ENCODE measurements around the gene CUEDC1. TPM values are rescaled to one million over a fixed set of nuclear protein-coding genes. Genes with fewer than 3 reads are reported as not detected.

CUEDC1 gene
- total RNA-seq, 4 donors from 2014 or later = 35.7 to 60.3 (median 45.6) TPM

DNA sequence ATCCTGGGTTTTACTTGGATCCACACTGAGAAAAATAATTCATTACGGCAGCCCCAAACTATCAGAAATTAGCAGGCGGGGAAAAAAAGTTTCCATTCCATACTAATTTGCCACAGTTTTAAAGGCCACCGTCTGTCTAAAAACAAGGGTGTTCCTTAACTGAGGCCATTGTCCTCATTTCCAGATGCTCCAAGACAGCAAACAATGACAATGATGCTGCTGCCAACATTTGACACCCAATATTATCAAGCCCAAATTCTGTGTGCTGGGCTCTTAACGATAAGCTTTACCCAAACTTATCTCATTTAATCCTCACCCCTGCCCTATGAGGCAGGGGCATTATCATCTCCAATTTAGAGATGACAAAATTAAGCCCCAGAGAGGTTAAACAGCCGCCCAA is 26.3 kb downstream of the CUEDC1 start:
- Histone ChIP-seq H3K4me3 (no peak overlapping the region), H3K27ac (peak overlapping the region; percentile 27 to 100 (median 96)), H3K9me3 (no peaks in the 10 kb centered on the region), H3K4me1 (peaks cover 5 to 100% (median 66%) of the 10 kb centered on the region in 3 donors), H3K36me3 (no peaks in the 10 kb centered on the region), H3K27me3 (no peaks in the 10 kb centered on the region)
- no peak for ATAC-seq
- WGBS, 2 donors (ENCODE audit: low coverage in 1 of 2) = 39 to 46% methylated on average over 5 of the region's 5 CpGs
- no peak for TF ChIP-seq EP300 (IDR thresholded peaks at IDR 0.05)
- TF ChIP-seq, protein P1, sequence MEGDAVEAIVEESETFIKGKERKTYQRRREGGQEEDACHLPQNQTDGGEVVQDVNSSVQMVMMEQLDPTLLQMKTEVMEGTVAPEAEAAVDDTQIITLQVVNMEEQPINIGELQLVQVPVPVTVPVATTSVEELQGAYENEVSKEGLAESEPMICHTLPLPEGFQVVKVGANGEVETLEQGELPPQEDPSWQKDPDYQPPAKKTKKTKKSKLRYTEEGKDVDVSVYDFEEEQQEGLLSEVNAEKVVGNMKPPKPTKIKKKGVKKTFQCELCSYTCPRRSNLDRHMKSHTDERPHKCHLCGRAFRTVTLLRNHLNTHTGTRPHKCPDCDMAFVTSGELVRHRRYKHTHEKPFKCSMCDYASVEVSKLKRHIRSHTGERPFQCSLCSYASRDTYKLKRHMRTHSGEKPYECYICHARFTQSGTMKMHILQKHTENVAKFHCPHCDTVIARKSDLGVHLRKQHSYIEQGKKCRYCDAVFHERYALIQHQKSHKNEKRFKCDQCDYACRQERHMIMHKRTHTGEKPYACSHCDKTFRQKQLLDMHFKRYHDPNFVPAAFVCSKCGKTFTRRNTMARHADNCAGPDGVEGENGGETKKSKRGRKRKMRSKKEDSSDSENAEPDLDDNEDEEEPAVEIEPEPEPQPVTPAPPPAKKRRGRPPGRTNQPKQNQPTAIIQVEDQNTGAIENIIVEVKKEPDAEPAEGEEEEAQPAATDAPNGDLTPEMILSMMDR (IDR thresholded peaks at IDR 0.05) = no peak
- TF ChIP-seq POLR2A (IDR thresholded peaks at IDR 0.05) = no peak

- Histone ChIP-seq H3K27me3 (no peaks in the 10 kb centered on the region), H3K4me3 (no peak overlapping the region), H3K9me3 (no peaks in the 10 kb centered on the region), H3K36me3 (no peaks in the 10 kb centered on the region), H3K27ac (peak overlapping the region; percentile 93 to 100 (median 98)), H3K4me1 (peaks cover 6 to 100% (median 62%) of the 10 kb centered on the region in 3 donors)
- TF ChIP-seq, protein P1 (IDR thresholded peaks at IDR 0.05) = no peak
- ATAC-seq = peak; percentile 34
- 38 to 40% methylated on average over 1 to 3 of the region's 5 CpGs for WGBS, 2 donors (ENCODE audit: low coverage in 1 of 2)
These were observed 28.0 kb downstream of the CUEDC1 start for GRCh38 chr17:57927048-57927723.

- TF ChIP-seq, protein P1 (IDR thresholded peaks at IDR 0.05) = no peak
- TF ChIP-seq EP300 (IDR thresholded peaks at IDR 0.05) (no peak), POLR2AphosphoS5 (IDR thresholded peaks at IDR 0.05) (no peak), POLR2A (IDR thresholded peaks at IDR 0.05) (no peak)
- no peaks in the 10 kb centered on the region for H3K36me3 ChIP-seq
- no peaks in the 10 kb centered on the region for H3K27me3 ChIP-seq
- WGBS, 2 donors (ENCODE audit: low coverage in 1 of 2) = 33 to 59% methylated on average over 1 to 7 of the region's 7 CpGs
- no peak overlapping the region for H3K4me3 ChIP-seq
- H3K27ac ChIP-seq = peak overlapping the region; percentile 93 to 100 (median 98)
- no peaks in the 10 kb centered on the region for H3K9me3 ChIP-seq
- peaks cover 9 to 100% (median 62%) of the 10 kb centered on the region in 3 donors for H3K4me1 ChIP-seq
- ATAC-seq = no peak
These were observed 28.5 kb downstream of the CUEDC1 start for GRCh38 chr17:57926723-57927047.

DNA sequence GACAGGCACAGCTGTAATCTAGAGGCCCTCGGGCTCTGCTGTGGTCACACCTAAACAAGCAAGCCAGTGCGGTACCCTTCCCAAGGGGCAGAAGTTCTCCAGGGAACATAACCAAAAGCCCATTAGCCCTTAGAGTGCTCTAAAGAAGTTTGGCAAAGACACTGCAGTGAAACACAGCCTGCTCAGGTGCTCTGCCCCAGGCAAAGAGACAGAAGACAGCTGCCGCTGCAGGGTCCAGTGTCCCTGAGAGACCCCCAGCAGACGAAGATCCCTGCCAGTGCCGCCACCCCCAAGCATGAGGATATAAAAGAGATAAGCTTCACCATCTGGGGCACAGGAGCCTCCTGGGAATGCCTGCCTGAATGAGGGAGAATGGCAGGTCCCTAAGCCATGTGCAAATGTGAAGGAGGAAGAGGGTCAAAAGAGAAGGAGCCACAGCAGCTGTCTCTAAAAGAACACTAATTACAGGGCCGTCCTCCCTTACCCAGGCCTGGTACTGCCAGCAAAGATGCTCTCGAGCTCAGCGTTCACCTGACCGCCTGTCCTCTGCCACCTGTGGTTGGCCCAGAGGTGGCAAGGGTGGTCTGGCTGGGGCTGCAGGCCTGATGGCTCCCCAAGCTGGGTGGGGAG is 29.7 kb downstream of the CUEDC1 start:
- Histone ChIP-seq H3K27ac (peak overlapping the region; percentile 93 to 100 (median 98)), H3K27me3 (no peaks in the 10 kb centered on the region), H3K4me1 (peaks cover 9 to 100% (median 60%) of the 10 kb centered on the region in 3 donors), H3K36me3 (no peaks in the 10 kb centered on the region), H3K9me3 (no peaks in the 10 kb centered on the region), H3K4me3 (no peak overlapping the region)
- no peak for ATAC-seq
- 40% methylated on average over 1 of the region's 9 CpGs for WGBS, 2 donors (ENCODE audit: low coverage in 1 of 2)
- TF ChIP-seq, protein P1 (IDR thresholded peaks at IDR 0.05) = no peak
- no peak for TF ChIP-seq POLR2A (IDR thresholded peaks at IDR 0.05)
- TF ChIP-seq POLR2AphosphoS5 (IDR thresholded peaks at IDR 0.05) = no peak
- no peak for TF ChIP-seq EP300 (IDR thresholded peaks at IDR 0.05)

DNA sequence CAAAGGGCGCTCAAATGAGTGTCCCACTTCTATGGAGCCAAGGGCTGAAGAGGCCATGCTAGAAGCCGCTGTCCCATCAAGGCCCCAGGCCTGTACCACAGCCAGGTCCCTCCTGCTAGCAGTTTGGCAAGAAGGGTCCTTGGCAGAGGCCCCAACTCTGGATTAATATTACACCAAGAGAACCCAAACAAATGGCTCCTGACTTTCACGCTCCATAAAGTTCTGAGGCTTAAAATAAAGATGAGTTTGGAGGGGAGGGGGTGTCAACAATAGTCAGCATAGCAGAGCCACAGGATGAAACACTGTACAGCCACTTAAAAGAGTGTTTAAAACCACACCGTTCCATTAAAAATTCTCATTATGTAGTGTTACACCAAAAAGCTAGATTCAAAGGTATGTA is 30.5 kb downstream of the CUEDC1 start:
- no peaks in the 10 kb centered on the region for H3K9me3 ChIP-seq
- H3K4me1 ChIP-seq = peaks cover 9 to 100% (median 56%) of the 10 kb centered on the region in 3 donors
- H3K27ac ChIP-seq = peak overlapping the region; percentile 93 to 100 (median 98)
- no peaks in the 10 kb centered on the region for H3K27me3 ChIP-seq
- H3K4me3 ChIP-seq = no peak overlapping the region
- no peak for TF ChIP-seq EP300 (IDR thresholded peaks at IDR 0.05)
- TF ChIP-seq, protein P1 (IDR thresholded peaks at IDR 0.05) = no peak
- no peak for TF ChIP-seq POLR2A (IDR thresholded peaks at IDR 0.05)
- no peak for TF ChIP-seq POLR2AphosphoS5 (IDR thresholded peaks at IDR 0.05)
- WGBS, 2 donors (ENCODE audit: low coverage in 1 of 2) = 30 to 33% methylated on average over 1 to 2 of the region's 4 CpGs
- no peak for ATAC-seq
- no peaks in the 10 kb centered on the region for H3K36me3 ChIP-seq
